ENCODE measurements around the gene SMYD3. TPM values are rescaled to one million over a fixed set of nuclear protein-coding genes. Genes with fewer than 3 reads are reported as not detected.

The SMYD3 gene
- total and polyA plus RNA-seq, 2 of the 13 experiments (the other 11 are each of a cell fraction or from before 2014, with no cell fraction given), result 27.7 to 35.8 TPM

DNA sequence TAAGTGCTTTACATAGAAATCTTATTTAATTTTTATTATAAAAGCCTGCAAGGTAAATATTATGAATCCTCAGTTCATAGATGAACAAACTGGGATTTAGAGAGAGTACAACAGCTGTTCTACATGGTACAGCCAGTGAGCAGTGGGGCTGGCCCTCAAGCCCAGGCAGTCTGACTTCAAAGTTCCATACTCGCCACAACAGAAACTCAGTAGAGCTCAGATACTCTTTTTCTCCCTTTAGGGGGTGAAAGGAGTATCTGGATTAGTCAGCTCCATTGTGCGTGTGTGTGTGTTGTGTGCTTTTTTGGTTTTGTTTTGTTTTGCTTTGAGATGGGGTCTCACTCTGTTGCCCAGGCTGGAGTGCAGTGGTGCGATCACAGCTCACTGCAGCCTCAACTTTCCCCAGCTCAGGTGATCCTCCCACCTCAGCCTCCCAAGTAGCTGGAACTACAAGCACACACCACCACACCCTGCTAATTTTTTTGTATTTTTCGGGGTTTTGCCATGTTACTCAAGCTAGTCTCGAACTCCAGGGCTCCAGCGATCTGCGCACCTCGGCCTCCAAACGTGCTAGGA lies 378.5 kb downstream of the SMYD3 start (continued):
- TF ChIP-seq ATF5 (CRISPR knock-in tag; IDR thresholded peaks at IDR 0.05; ENCODE audit: low read depth) (no peak), FLYWCH1 (CRISPR knock-in tag; IDR thresholded peaks at IDR 0.05) (no peak), CSRNP2 (CRISPR knock-in tag; conservative IDR thresholded peaks at IDR 0.05; ENCODE audit: low read depth) (no peak)
- TF ChIP-seq, protein P1, sequence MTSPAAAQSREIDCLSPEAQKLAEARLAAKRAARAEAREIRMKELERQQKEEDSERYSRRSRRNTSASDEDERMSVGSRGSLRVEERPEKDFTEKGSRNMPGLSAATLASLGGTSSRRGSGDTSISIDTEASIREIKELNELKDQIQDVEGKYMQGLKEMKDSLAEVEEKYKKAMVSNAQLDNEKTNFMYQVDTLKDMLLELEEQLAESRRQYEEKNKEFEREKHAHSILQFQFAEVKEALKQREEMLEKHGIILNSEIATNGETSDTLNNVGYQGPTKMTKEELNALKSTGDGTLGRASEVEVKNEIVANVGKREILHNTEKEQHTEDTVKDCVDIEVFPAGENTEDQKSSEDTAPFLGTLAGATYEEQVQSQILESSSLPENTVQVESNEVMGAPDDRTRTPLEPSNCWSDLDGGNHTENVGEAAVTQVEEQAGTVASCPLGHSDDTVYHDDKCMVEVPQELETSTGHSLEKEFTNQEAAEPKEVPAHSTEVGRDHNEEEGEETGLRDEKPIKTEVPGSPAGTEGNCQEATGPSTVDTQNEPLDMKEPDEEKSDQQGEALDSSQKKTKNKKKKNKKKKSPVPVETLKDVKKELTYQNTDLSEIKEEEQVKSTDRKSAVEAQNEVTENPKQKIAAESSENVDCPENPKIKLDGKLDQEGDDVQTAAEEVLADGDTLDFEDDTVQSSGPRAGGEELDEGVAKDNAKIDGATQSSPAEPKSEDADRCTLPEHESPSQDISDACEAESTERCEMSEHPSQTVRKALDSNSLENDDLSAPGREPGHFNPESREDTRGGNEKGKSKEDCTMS (CRISPR knock-in tag; conservative IDR thresholded peaks at IDR 0.05), result no peak

GRCh38 chr1:246126580-246126979 lies 380.5 kb downstream of the SMYD3 start:
- ATAC-seq, result no peak
- ChIA-PET CTCF (ENCODE audit: low intra/inter-chr PET ratio, low total read pairs) (no interaction called here), POLR2A (no interaction called here)
- no peak for DNase-seq (ENCODE audit: low spot score)
- no peak overlapping the region for H2AFZ ChIP-seq (ENCODE audit: low read length)
- H3K4me1 ChIP-seq (ENCODE audit: insufficient read depth, low read length), result peaks cover 11% of the 10 kb centered on the region
- no peaks in the 10 kb centered on the region for H4K20me1 ChIP-seq (ENCODE audit: insufficient read depth, low read length)
- intact Hi-C loops (cut with micrococcal nuclease; ENCODE audit: unreplicated experiment), result no loop called here
- no peak overlapping the region for H3K27ac ChIP-seq (ENCODE audit: extremely low read length, insufficient read depth, low read length)
- in situ Hi-C loops (cut with HindIII; ENCODE audit: extremely low pct_ligation_motif_present, low pct_unique_long_range_greater_than_20kb), result no loop called here
- H3K79me2 ChIP-seq (ENCODE audit: insufficient read depth, low read length), result no peaks in the 10 kb centered on the region
- no peaks in the 10 kb centered on the region for H3K27me3 ChIP-seq (ENCODE audit: control insufficient read depth in 1 of 2, insufficient read depth in 2 of 2, low read length in 2 of 2)
- no TSS peak for BruUV-seq (replicated peaks)
- no peak overlapping the region for H3K9ac ChIP-seq (ENCODE audit: insufficient read depth, low read depth, low read length)
- TF ChIP-seq ZNF484 (CRISPR knock-in tag; IDR thresholded peaks at IDR 0.05; ENCODE audit: borderline replicate concordance, low read depth), result no peak
- TF ChIP-seq ATF7 (IDR thresholded peaks at IDR 0.05), result peak; percentile 82
- TF ChIP-seq ATF7 (CRISPR knock-in tag; IDR thresholded peaks at IDR 0.05), result no peak
- FAIRE-seq, result no peak
- no peak overlapping the region for H3K4me3 ChIP-seq (replicated peaks in 1 of 3; ENCODE audit: insufficient read depth in 1 of 3, low read depth in 2 of 3, low read length in 3 of 3)
- no peak overlapping the region for H3K4me2 ChIP-seq (ENCODE audit: low read depth, low read length)
- H3K36me3 ChIP-seq (replicated peaks in 1 of 2; ENCODE audit: control insufficient read depth in 1 of 2, insufficient read depth in 2 of 2, low read length in 2 of 2), result peaks cover 0 to 1% of the 10 kb centered on the region in 2 experiments; a peak in 1 of 5 replicates
- H3K9me3 ChIP-seq (ENCODE audit: low read length), result no peaks in the 10 kb centered on the region
